WERI-Rb-1 (cell line): ENCODE data around the gene DPEP3.

Experiments
- DNase-seq: peaks from one replicate; pipeline ENCODE4 v3.0.0-alpha.2; 2020
- H3K27ac ChIP-seq: fragments of 250-450 bp; sonication (Bioruptor Pico); 2 replicates; pipeline ENCODE4 v1.5.1; 2020; ENCODE audit warnings: mild to moderate bottlenecking, moderate library complexity
- H3K27me3 ChIP-seq: fragments of 250-450 bp; sonication (Bioruptor Pico); 2 replicates; pipeline ENCODE4 v1.5.1; 2021; ENCODE audit warnings: mild to moderate bottlenecking, low read depth, moderate library complexity; ENCODE audit not compliant: insufficient read depth, severe bottlenecking
- H3K36me3 ChIP-seq: fragments of 250-450 bp; sonication (Bioruptor Pico); 2 replicates; pipeline ENCODE4 v1.5.1; 2020; ENCODE audit warnings: mild to moderate bottlenecking, moderate library complexity
- H3K4me3 ChIP-seq: 2 replicates; pipeline ENCODE4 v1.5.1; 2011; ENCODE audit warnings: low read depth, mild to moderate bottlenecking, control low read depth, low read length
- H3K9me3 ChIP-seq: fragments of 250-450 bp; sonication (Bioruptor Pico); 2 replicates; pipeline ENCODE4 v1.5.1; 2021; ENCODE audit warnings: mild to moderate bottlenecking, moderate library complexity; ENCODE audit not compliant: severe bottlenecking
- TF ChIP-seq, protein P1 (sequence below): IDR thresholded peaks from 2 replicates; pipeline ENCODE4 v1.5.1; 2011; ENCODE audit warnings: low read depth, mild to moderate bottlenecking, control low read depth, inconsistent platforms, low read length

Gene DPEP3

DNA sequence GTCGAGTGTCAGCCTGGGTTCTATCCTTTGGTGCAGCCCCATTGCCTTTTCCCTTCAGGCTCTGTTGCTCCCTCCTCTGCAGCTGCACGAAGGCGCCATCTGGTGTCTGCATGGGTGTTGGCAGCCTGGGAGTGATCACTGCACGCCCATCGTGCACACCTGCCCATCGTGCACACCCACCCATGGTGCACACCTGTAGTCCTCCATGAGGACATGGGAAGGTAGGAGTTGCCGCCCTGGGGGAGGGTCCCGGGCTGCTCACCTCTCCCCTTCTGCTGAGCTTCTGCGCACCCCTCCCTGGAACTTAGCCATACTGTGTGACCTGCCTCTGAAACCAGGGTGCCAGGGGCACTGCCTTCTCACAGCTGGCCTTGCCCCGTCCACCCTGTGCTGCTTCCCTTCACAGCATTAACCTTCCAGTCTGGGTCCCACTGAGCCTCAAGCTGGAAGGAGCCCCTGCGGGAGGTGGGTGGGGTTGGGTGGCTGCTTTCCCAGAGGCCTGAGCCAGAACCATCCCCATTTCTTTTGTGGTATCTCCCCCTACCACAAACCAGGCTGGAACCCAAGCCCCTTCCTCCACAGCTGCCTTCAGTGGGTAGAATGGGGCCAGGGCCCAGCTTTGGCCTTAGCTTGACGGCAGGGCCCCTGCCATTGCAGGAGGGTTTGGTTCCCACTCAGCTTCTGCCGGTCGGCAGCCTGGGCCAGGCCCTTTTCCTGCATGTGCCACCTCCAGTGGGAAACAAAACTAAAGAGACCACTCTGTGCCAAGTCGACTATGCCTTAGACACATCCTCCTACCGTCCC, 51.5 kb downstream of the DPEP3 start:
- Histone ChIP-seq H3K27me3 (no peaks in the 10 kb centered on the region), H3K9me3 (no peaks in the 10 kb centered on the region), H3K27ac (no peak overlapping the region), H3K36me3 (peaks cover 4% of the 10 kb centered on the region), H3K4me3 (no peak overlapping the region)
- TF ChIP-seq, protein P1, sequence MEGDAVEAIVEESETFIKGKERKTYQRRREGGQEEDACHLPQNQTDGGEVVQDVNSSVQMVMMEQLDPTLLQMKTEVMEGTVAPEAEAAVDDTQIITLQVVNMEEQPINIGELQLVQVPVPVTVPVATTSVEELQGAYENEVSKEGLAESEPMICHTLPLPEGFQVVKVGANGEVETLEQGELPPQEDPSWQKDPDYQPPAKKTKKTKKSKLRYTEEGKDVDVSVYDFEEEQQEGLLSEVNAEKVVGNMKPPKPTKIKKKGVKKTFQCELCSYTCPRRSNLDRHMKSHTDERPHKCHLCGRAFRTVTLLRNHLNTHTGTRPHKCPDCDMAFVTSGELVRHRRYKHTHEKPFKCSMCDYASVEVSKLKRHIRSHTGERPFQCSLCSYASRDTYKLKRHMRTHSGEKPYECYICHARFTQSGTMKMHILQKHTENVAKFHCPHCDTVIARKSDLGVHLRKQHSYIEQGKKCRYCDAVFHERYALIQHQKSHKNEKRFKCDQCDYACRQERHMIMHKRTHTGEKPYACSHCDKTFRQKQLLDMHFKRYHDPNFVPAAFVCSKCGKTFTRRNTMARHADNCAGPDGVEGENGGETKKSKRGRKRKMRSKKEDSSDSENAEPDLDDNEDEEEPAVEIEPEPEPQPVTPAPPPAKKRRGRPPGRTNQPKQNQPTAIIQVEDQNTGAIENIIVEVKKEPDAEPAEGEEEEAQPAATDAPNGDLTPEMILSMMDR: peak; percentile 99
- peak; percentile 80 for DNase-seq

DNA sequence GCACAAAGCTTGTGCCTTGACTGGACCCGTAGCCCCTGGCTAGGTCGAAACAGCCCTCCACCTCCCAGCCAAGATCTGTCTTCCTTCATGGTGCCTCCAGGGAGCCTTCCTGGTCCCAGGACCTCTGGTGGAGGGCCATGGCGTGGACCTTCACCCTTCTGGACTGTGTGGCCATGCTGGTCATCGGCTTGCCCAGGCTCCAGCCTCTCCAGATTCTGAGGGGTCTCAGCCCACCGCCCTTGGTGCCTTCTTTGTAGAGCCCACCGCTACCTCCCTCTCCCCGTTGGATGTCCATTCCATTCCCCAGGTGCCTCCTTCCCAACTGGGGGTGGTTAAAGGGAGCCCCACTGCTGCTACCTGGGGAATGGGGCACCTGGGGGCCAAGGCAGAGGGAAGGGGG, 52.2 kb downstream of the DPEP3 start:
- no peaks in the 10 kb centered on the region for H3K9me3 ChIP-seq
- TF ChIP-seq, protein P1: no peak
- peaks cover 4% of the 10 kb centered on the region for H3K36me3 ChIP-seq
- H3K4me3 ChIP-seq: no peak overlapping the region
- DNase-seq: no peak
- H3K27ac ChIP-seq: no peak overlapping the region
- H3K27me3 ChIP-seq: no peaks in the 10 kb centered on the region

DNA sequence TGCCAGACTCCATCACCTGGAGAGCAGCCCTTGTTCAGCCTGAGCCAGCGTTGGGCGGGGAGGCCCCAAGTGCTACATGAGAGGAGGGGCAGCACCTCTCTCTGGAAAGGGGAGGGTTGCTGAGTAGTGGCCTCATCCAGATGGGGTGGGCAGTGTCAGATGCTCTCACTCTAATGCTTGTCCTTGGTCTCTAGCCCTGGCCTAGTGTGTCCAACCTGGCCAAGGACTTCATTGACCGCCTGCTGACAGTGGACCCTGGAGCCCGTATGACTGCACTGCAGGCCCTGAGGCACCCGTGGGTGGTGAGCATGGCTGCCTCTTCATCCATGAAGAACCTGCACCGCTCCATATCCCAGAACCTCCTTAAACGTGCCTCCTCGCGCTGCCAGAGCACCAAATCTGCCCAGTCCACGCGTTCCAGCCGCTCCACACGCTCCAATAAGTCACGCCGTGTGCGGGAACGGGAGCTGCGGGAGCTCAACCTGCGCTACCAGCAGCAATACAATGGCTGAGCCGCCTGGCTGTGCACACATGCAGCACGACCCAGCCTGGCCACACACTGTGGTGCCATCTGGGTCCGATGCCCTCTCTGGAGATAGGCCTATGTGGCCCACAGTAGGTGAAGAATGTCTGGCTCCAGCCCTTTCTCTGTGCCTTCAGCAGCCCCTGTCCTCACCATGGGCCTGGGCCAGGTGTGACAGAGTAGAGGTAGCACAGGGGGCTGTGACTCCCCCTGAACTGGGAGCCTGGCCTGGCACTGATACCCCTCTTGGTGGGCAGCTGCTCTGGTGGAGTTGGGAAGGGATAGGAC, 53.0 kb downstream of the DPEP3 start:
- no peak for DNase-seq
- Histone ChIP-seq H3K36me3 (peaks cover 4% of the 10 kb centered on the region), H3K27me3 (no peaks in the 10 kb centered on the region), H3K4me3 (no peak overlapping the region), H3K27ac (no peak overlapping the region), H3K9me3 (no peaks in the 10 kb centered on the region)
- TF ChIP-seq, protein P1: no peak

DNA sequence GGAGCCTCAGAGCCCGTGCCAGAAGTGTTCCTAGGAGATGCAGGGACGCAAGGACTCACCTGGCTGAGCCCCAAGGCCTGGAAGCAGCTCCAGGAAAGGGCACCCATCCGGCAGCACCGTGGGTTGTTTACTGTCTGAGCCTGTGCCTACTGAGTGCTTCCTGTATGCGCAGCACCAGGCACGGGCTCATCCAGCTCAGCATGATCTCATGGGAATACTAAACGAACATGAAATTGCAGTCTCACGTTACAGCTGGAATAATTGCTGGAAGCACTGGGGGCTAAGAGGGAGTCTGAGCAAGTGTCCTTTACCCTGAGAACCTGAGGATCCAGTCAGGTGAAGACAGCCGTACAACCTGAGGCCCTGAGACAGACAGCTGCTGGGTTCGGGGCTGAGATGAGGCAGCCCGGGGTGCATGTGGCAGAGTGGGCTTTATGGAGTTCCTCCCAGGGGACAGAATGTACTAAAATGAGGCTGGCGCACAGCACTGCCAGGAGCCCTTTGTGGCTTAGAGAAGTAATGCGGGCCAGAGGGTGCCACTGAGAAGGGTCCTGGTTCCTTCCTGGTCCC, 54.0 kb downstream of the DPEP3 start:
- no peak for DNase-seq
- H3K27me3 ChIP-seq: no peaks in the 10 kb centered on the region
- TF ChIP-seq, protein P1: 0 out of 2 replicates have a peak, but pooled peaks have one; percentile 19
- peak overlapping the region; percentile 22; the same call in 1 of the 2 replicates for H3K27ac ChIP-seq
- H3K4me3 ChIP-seq: no peak overlapping the region
- H3K36me3 ChIP-seq: peaks cover 4% of the 10 kb centered on the region
- no peaks in the 10 kb centered on the region for H3K9me3 ChIP-seq
